ENCODE measurements around the gene TFF3.

- no peak for TF ChIP-seq CTCF (IDR thresholded peaks at IDR 0.05 in 4 of 5, conservative IDR thresholded peaks at IDR 0.05 in 1 of 5)
- no peak for TF ChIP-seq POLR2A (IDR thresholded peaks at IDR 0.05)
Measured at GRCh38 chr21:42311816-42312625, 3.2 kb downstream of the TFF3 start.
